Hindlimb muscle (tissue), 1 donor: ENCODE data around the gene UNC13B. TPM values are rescaled to one million over a fixed set of nuclear protein-coding genes. Genes with fewer than 3 reads are reported as not detected.

Source experiments
- DNase-seq: peaks from one replicate; pipeline ENCODE4 v3.0.0-alpha.2; 2013
- polyA plus RNA-seq: library from polyadenylated mRNA; unstranded; fragments of 120-200 nt; gene quantifications from one replicate; pipeline ENCODE4 v1.2.1, GENCODE V29; 2013; ENCODE audit not compliant: insufficient read length

UNC13B gene
- polyA plus RNA-seq, 1 donor = 24.1 TPM

DNA sequence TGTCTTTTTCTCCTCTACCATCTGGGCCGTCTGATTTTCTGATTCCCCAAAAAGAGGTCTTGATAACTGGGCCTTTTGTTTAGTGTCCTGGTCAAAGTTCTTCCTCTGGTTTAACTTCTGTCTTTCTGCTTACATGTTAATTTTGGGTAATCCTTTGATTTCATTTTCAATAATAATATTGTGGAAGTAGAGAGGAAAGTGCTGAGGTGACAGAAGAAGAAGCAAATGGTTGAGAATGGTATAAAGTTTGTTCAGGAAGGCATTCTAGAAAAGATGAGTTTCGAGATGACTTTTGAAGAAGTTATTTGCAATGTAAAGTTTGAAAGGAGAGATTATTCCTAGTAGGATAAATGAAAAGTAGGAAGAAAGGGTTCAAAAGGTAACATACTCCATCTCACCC, 118.1 kb downstream of the UNC13B start:
- no peak for DNase-seq

DNA sequence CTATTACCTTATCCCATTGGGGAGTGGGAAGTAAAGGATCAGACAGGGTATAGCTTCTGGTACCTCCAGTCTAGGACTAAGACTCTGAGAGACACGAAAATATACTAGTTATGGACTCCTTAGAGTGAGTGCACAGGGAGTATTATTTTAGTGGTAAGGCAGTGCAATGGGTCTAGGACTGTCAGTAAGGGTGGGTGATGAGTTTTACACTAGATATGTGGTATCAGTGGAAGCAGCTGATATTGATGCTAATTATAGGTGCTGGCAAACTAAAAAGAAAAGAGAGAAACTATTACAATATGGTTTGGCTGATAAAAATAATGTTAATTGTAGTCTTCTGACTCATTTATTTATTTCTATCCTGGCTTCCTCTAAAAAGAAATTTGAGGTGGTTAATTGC, 118.6 kb downstream of the UNC13B start:
- DNase-seq = no peak

DNA sequence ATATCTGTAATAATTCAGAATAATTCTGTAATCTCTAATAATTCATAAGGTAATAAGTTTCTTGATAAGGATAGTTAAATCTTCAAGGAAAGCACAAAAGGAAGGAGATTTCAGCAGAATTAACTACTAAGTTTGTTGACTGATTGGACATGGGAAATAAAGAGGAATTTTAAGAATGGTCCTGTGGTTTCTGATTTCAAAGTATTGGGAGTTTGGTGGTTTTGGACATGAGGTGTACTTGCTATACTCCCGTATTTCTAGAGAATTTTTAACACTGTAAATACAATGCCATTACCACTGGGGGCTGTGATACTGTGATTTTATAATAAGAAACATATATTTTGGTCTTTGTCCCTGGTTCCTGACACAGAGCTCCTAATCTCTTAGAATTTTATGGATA, 123.9 kb downstream of the UNC13B start:
- no peak for DNase-seq

DNA sequence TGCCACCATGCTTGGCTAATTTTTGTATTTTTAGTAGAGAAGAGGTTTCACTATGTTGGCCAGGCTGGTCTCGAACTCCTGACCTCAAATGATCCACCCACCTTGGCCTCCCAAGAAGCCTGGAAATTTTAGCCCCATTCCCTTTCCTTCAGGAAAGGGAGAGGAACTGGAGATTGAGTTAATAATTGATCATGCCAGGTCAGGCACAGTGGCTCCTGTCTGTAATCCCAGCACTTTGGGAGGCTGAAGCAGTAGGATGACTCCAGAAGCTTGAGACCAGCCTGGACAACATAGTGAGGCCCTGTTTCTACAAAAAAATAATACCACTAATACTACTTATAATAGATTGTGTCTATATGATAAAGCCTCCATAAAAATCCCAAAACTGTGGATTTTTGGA, 124.6 kb downstream of the UNC13B start:
- no peak for DNase-seq

DNA sequence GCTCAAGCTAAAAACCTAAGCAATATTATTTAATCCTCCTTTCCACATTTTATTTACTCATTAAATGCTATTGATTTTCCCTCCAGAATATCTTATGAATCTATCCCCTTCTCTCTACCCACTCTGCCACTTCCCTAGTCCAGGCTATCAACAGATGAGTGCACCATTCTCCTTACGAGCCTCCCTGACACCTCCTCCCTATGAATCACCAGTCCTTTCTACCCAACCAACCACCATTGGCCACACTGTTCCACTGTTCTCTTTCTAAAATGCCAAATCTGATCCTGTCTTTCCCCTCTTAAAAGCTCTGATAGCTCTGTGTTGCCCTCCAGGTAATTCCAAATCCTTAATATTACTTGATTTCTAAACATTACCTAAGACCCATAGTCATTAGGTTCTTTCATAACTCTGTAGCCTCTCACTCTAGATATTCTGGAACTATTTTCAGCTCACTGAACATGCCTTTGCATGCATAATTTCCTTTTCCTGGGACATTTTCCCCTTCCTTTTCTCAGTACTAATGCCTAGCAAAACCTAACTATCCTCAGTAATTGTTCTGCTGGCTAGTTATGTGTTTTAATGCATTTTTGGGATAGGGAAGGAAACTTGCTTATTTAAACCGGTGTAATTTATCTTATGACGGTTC, 126.3 kb downstream of the UNC13B start:
- no peak for DNase-seq

DNA sequence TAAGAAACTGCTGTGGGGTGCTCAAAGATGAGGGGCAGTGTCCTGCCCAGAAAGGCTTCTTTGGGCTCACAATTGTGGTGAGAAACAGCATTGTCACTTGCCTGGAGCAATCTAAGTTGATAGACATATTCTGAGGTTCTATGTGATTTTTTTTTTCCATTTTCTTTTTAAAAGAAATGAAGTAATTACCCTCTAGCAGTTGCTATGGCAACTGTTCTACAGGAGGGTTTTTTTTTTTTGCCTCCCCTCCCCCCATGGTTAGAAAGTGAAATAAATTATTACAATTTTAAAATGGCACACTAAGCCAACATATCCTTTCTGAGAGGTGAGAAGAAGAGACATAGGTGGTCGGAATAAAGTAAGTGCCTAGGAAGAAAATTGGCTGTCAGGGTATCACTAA, 127.0 kb downstream of the UNC13B start:
- no peak for DNase-seq

DNA sequence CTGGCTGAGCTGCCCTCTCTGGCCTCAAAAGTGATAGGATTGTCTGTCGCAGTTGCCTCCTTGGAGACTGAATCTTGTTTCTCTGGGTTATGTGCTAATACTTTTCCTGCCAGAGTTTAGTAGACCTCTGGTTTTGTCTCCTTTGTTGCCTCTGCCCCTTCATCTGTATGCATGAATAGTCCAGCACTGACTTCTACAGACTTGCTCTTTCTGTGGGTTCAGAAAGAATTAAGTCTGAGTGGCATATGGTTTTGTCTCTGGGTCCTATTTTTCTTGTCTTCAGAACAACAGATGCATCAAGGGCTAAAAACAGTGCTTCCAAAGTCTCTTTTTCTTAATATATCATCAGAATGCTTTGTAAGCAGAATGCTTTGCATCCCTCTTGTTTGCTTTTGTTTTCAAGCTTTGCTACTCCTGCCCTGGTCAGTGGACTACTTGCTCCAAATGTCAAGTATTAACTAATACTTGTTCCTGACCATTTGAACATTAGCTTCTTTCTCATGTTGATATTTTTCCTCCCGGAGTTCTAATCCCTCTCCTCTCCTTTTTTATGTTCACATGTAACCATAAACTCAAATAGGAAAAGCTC, 131.7 kb downstream of the UNC13B start:
- DNase-seq = no peak

DNA sequence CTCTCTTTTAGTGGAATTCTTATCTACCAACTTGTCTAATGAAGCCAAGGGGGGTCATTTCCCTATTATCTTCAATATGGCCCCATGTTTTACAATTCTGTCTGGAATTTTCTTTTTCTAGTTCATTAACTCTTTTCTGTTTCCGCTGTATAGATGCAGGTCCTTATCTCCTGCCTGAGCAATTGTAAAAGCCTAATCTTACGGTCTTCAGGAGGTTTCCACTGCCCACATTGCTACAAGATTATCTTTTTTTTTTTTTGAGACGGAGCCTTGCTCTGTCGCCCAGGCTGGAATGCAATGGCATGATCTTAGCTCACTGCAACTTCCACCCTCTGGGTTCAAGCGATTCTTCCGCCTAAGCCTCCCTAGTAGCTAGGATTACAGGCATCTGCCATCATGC, 132.3 kb downstream of the UNC13B start:
- DNase-seq = no peak

DNA sequence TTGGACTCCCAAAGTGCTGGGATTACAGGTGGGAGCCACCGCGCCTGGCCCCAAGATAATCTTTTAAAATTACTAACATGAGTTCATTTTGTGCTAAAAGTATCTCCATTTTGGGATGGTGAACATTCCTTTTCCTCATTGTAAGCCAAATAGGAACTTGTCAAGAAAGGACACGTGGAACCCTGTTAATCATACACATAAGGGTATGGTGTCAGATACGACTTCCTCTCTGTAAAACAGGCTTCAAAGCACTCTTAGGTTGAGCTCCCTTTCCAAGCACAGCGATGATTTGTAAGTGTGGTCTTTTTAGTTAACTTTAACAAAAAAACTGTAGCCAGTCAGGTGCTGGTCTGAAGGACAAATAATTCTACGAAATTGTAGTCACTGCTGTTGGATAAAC, 132.7 kb downstream of the UNC13B start:
- DNase-seq = no peak

DNA sequence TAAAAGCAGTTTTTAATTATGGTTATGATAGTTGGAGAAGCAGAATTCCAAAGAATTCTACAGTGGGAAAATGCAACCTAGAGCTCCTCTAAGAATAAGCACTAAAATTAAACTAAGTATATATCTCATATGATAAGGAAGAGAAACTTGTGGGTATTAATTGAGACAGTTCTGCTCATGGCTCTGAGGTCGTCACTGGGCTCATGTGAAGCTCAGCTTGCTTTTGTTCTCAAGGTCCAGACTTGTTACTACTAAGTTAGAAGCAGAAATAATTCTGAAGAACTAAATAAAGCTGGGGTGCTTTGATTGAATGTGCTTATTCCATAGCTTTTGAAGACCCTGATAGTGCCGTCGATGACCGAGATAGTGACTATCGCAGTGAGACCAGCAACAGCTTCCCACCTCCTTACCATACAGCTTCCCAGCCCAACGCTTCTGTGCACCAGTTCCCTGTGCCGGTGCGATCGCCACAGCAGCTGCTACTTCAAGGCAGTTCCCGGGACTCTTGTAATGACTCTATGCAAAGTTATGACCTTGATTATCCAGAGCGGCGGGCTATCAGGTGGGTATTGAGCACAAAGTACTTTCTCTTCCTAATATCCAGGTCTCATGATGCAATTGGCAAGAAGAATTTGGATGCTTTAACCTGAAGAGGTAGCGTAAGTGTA, 133.7 kb downstream of the UNC13B start:
- no peak for DNase-seq

DNA sequence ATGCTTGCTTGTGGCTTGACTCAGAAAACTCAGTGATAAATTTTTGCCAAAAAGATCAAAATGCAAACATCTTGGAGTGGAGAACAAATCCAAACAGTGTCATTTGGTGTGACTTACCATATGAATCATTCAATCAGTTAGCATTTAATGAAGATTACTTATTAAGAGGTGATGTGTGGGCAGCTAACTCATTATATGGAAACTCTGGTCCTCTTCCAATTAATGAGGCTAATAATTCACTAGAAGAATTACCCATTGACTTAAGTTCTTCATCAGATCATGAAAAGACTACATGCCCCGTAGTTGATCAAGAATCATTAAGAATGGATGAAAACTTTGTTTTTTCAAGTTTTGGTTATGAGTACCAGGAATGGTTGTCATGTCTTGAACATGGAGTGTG, 141.8 kb downstream of the UNC13B start:
- no peak for DNase-seq

DNA sequence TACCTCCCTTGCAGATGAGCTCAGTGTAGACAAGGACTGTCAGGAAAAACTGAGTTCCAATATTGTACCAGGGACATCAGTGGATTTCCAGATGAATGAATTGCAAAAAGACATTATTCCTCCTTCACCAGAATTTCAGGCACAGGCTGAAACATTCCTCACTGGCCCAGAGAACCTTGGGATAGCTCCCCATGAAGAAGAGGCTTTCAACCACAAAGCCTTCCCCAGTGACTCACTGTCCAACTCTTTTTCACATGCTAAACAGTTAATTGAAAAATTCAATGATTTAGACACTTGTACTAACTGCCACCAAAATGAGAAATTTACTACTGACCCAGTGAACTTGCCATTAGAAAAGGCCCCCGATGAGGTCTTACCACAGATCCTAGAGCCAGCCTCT, 144.5 kb downstream of the UNC13B start:
- DNase-seq = no peak

DNA sequence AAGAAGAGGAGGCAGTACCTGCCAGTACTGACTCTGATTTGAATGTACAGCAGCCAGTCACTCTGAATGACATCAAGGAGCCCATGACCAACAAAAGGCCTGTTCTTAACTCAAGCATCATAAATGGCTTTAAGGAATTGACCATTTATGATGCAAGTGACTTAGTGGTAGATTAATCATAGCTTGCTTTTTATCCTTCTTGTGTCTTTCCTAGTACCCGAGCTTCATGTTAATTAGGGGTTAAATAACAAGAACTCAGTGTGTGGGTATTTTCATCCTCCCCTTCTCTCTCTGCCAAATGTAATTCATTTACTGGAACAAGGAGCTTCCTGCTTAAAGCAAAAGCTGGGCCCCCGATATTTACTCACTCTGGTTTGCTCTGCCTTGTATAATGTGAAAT, 146.5 kb downstream of the UNC13B start:
- DNase-seq = no peak

DNA sequence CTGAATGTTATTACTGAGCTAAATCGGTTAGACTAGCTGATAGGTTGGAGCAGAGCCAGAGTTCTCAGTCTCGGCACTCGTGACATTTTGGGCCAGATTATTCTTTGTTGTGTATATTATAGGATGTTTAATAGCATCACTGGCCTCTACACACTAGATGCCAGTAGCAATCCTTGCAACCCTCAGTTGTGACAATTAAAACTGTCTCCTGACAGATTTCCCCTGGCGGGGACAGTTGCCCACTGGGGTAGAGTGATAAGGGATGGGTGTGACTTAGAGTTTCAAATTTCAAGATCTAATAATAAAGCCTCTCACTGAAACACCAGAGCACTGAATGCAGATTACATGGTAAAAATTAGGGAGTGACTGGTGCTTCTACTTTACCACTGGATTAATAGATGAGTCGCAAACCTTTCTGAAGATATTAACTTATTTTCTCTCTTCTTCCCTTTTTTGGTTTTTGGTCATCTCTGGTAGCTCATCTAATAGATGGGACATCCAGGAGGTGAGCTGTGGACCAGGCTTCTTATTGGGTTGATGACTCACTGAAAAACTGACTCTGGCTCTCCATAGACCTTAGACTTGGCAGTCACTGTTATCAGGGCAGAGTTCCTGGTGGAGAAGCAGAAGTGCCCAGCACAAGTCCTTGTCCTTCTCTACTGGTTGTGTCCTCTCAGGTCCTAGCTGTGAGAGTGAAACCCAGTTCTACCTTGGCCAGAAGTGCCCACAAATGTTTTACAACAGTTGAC, 150.3 kb downstream of the UNC13B start:
- no peak for DNase-seq

DNA sequence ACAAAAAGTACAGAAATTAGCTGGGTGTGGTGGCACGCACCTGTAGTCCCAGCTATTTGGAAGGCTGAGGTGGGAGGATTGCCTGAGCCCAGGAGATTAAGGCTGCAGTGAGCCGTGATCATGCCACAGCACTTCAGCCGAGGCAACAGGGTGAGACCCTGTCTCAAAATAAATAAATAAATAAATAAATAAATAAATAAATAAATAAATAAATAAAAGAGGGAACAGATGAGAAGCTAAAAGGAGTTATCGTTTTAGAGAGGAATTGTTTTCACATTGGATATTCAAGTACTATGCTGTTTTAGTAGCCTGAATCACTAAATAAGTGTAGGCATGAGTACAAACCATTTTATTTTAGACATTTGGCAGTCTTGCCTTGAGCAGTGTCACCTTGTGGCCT, 151.7 kb downstream of the UNC13B start:
- DNase-seq = no peak

DNA sequence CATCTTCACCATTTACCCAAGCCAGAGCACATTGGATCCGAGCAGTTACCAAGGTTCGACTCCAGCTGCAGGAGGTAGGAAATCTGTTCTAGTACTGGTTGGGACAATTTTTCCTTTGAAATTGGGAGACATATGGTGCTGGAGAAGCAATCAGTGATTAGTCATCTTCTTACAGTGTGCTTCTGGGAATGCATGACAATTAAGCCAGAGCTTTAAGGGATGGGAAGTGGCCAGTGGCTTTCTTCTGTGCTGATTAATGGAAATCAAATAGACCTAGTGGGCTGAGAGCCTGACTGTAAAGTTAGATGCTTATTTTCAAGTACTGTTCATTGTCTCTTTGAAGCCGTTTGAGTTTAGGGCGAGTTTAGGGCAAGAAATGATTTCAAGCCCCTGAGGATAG, 152.1 kb downstream of the UNC13B start:
- no peak for DNase-seq

DNA sequence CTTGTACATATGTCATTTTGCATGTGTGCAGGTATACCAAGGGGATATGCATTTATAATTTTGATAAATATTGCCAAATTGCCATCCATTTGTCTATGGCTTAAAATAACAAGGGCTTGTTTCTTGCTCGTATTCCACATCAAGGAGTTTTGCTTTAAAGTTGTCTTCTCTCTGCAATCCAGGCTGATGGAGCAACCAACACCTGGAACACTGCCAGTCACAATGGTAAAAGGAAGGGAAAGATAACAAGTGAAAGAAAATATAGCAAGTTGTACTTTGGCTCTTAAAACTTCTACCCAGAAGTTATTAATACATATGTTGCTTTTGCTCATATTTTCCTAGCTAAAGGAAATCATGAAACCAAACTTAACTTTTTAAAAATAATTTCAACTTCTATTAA, 156.9 kb downstream of the UNC13B start:
- no peak for DNase-seq

DNA sequence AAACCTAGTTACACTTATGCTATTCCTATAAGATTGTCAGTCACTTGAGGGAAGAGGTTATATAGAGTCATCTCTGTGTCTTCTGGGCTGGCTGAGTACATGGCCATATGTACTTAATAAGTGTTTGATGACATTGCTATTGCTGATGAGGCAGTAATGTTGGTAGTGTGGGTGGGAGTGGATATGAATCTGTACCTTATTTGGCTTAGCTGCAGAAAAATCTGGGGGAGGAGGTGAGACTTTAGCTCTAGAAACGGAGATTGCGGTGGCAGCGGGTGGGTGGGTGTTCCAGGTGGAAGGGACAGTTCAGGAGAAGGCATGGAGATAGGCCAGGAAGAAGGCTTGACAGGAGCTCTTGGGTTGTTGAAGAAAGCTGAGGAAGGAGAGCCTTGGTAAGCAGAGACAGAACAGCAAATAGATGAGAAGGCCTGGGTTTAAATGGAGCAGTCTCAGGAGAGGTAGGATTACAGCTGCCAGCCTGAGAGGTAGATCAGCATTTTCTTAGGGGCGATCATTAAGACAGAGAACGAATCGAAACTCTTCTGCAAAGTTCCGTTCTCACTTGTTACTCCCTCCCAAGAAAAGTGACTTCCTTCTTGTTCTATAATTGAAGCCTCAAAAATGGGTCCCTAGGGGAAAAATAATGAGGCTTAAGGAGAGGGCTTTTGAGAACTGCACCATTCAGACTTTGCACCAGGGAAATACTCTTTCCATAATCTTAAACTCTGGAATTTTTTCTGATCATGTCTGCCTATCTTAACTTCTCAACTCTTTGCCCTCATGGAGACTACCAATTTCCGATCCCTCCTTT, 160.5 kb downstream of the UNC13B start:
- no peak for DNase-seq

DNA sequence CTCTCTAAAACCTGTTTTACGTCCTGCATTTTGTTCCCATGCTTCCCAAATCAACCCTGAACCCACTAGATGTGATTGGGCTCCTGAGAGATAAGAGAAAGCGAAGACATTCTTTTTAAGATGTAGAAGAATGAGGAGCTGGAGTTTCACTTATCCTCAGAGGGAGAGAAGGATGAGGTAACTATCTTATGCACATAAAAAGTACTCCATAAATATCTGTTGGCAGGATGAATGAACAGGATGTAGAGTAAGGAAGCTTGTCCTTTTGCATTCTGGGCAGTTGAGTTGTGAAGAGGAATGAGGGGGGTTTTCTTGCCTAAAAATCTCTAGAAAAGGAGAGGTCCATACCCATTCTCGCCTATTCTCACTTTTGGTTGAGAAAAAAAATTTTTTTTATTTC, 163.2 kb downstream of the UNC13B start:
- DNase-seq = no peak

DNA sequence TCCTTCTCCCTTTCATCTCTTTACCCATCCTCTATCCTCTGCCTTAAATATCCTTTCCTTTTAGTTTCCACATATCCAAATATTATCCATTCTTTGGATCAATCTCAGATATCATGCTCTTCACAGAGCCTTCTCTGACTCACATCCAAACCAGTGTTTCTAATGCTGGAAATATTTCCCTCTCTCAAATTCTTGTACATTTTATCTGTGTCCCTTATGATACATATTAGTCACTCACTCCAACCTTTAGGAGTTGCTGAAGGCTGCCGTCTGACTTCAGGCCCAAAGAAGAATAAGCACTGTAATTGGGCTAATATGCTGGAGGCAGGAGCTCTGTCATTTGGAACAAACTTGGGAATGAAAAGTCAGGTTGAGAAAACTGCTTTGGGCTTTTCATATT, 171.7 kb downstream of the UNC13B start:
- DNase-seq = no peak

DNA sequence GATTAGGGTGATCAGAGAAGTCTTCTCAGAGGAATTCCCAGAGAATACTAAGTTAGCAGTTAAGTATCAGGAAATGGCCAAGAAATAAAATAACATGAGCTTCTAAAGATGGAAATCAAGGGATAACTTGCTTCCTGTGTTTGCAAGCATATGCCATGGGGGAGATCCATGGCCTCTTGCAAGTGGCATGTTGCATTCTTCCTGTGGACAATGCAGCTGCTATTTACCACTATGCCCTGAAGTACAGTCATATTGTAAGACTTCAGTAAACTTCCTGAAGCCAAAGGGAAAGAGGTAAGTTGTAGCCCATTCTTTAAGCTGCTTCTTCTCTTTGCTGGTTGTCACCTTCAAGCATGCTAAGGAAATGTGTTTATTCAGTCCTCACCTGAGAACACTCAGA, 173.4 kb downstream of the UNC13B start:
- DNase-seq = no peak

DNA sequence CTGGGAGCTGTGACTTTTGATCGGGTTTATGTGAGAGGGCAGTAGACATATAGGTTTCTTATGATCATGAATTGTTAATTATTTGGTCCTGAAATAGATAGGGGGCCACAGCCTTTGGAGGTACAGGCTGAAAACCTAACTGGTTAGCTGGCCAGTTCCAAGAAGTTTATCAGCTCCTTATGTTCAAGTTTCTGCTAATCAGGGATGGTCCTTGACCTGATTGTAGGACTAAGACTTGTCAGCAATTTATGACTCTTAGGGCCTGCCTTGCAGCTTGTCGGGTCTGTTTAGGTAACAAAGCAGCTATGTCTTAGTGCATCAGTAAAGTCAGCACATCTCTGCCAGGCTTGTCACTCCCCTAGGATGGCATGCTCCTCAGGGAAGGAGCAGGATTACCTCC, 176.3 kb downstream of the UNC13B start:
- no peak for DNase-seq
